Central memory CD4-positive, alpha-beta T cell (primary cell): Measurements from ENCODE around the gene CDC37.

ENCODE experiments used
- DNase-seq: peaks from one replicate; pipeline ENCODE4 v3.0.0; 2022
- total RNA-seq, 3 experiments: gene quantifications; one replicate each; lab custom pipeline; 2026; lab: John Stamatoyannopoulos, UW

Gene CDC37
- 151 to 287 (median 153) reads per million in 3 experiments for total RNA-seq

DNA sequence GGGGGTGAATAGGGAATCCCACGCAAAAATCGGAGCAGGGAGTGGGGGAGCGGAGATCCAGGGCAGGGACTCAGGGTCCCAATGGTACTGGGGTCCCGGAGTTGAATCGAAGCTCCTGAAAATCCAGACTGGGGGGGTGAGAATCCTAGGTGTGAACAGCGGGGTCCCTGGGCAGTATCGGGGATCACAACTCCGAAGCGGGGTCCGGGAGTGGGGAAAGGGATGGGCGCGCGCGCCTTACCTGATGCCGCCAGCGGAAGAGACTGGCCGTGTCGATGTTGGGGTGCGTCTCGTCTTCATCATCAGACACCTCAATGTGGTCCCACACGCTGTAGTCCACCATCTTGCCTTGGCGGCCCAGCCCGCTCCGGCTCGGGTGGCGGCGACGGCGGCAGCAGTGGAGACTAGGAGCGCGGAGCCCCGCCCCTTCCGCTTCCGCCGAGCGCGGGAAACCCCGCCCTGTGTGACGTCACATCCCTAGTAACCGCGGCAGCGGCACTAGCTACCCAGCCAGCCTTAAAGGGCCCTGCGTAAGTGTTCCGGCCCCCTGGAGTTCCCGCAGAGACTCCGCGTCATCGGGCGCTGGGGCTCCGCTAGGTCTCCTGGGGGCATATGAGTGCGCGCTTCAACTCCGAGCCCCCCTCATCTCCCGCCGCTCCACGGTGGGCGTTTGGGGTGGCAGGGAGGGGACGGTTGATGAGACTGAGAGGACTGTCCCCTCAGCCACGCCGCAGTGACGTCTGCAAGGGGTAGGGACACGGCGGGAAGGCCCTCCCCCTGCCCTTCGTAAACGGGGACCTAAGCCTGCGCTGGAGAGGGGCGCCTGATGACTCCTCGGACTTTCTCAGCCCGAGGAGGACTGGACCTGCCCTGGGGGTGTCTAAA lies at the start of gene CDC37:
TSS of gene CDC37 (minus strand) at position 406 of the 885 bp plus-strand sequence. CDS start at position 343, 63 bp downstream.
- peak; percentile 97 for DNase-seq

DNA sequence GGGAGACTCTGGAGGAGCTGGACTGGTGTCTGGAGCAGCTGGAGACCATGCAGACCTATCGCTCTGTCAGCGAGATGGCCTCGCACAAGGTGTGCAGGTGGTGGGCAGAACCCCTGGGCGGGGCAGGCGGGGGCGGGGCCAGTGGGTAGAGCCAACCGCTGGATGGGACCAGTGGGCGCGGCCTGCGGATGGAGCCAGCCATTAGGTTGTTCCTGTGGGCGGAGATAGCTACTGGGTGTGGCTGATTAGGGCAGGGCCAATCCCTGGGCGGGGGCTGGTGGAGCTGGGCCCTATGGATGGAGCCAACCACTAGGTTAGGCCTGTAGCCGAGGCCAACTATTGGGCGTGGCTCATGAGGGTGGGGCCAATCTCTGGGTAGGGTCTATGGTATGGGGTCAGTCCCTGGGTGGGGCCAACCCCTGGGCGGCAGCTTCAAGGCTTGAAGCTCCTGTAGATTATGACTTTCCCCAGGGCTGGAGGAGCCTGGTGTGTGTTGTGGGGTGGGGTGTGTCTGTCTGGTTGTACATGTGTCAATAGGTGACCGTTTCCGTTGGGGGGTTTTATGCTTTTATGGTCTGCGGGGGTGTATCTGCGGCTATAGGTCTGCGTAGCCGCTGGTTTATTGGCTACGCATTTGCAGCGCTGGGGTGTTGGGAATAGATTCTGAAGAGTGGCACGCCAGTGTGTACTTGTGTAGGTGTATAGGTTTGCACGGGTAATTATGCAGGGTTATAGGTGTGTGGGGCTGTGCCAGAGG lies 47.7 kb upstream of the CDC37 start:
- DNase-seq: no peak

GRCh38 chr19:10450191-10450852 lies 47.0 kb upstream of the CDC37 start:
- DNase-seq: no peak

DNA sequence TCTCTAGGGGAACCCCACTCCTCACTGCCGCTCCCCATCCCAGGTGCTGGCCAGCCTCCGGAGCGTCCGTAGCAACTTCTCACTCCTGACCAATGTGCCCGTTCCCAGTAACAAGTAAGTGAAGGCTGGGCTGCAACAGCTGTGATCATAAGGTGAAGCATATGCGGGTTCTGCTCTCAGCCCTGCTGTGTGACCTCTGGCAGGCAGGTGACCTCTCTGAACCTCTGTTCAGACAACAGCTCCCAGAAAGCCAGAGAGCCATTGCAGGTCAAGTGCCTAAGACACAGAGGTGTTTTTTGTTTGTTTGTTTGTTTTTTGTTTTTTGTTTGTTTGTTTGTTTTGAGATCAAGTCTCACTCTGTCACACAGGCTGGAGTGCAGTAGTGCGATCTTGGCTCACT lies 45.7 kb upstream of the CDC37 start:
- DNase-seq: no peak

GRCh38 chr19:10442698-10443097 lies 39.4 kb upstream of the CDC37 start:
- no peak for DNase-seq

DNA sequence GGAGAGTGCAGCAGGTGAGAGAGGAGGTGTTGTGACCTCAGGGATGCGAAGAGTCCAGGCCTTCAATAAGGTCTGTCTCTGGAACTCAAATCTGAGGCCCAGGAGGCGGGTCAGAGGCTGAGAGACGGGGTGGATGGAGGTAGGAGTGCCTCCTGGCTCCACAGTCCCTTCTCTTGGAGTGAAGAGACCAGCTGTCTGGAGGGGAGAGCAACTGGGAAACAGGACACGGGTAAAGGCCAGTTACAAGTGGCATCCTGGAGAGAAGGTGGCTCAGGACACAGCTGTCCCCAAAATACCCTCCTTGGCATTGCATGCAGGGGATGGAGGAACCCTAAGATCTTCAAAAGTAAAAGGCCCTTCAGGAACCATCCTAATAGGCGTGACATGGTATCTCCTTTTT lies 36.2 kb upstream of the CDC37 start:
- DNase-seq: no peak

- no peak for DNase-seq
Measured at GRCh38 chr19:10433131-10433536, 29.8 kb upstream of the CDC37 start.

GRCh38 chr19:10432736-10433130 lies 29.4 kb upstream of the CDC37 start:
- no peak for DNase-seq

DNA sequence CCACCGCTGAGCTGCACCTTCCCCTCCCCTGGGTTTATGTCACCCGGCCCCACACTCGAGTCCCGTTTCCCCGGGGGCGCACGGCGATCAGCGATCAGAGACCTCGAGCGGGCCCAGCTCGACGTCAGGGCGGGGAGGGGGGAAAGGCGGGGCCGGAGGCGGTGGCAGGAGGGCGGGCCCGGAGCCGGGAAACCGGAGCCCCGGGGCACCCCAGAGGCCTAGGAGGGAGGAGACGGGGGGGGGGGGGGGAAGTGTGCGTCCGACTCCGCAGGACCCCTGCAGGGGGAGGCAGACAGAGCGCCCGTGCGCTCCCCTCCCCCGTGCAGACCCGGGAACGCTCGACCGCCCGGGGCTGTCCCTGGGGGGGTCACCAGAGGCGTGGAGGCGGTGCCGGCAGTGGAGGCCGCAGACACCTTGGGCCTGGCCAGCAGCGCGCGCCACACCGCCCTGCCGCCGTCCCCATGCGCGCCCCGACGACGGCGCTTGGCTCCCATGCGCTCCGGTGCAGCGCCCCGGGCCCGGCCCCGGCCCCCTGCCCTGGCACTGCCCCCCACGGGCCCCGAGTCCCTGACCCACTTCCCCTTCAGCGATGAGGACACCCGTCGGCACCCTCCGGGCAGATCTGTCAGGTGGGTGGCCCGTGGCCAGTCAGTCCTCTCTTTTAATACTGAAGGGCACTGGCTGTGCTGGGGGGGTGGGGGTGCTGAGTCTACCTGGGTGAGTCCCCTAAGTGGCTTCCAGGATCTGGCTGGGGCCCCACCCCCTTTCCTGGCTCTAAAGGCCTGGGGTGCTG lies 28.8 kb upstream of the CDC37 start:
- DNase-seq: peak; percentile 62

DNA sequence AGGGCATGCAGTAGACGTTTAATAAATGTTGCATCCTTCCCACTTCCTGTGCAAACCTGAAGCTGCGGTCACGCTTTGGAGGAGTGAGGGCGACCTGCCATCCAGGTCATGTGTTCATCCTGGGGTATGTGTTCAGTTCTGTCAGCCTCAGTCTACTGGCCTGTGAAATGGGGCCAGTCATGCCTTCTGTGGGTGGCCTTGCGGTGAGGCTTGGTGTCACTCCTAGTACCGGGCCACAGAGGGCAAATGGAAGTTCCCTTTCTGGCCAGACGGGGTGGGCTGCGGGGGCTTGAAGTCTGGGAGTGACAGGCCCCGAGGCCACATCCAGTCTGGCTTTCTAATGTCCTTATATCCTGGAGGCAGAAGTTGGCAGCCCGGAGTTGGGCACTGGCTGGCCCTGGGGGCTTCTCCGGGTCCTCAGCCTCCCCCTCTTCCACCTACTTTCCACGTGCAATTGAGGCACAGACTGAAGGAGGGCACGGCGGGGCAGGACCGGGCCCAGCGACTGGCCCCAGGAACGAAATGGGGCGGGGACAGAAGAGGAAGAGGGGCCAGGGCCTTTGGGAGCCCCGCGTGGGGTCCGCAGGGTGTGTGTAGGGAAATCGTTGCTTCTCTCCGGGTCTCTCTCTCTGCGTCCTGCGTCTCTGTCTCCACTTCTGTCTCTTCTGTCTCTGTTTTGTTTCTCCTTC lies 28.1 kb upstream of the CDC37 start:
- peak; percentile 54 for DNase-seq

DNA sequence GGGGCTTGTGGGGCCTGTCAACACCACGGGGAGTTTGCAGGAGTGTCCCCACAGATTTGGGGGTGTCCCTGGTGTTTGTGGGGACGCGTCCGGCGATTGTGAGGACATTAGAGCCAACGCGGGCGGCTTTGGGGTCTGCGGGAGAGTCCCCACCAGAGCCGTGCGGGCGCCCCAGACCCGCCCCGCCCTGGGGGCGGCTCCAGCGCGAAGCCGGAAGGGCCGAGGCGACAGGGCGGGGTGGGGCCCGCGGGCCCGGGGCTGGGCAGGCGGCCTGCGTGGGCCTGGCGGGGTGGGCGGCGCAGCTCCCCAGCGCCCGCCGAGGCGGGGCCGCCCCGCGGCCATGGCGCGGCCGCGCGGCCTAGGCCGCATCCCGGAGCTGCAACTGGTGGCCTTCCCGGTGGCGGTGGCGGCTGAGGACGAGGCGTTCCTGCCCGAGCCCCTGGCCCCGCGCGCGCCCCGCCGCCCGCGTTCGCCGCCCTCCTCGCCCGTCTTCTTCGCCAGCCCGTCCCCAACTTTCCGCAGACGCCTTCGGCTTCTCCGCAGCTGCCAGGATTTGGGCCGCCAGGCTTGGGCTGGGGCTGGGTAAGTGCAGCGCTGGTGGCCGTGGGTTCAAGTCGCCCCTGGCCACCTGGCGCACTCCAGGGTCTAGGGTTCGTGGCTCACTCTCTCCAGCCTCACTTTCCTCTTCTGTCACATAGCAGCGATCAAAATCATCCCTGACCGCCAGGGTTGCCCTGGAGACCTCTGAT lies 27.3 kb upstream of the CDC37 start:
- no peak for DNase-seq

DNA sequence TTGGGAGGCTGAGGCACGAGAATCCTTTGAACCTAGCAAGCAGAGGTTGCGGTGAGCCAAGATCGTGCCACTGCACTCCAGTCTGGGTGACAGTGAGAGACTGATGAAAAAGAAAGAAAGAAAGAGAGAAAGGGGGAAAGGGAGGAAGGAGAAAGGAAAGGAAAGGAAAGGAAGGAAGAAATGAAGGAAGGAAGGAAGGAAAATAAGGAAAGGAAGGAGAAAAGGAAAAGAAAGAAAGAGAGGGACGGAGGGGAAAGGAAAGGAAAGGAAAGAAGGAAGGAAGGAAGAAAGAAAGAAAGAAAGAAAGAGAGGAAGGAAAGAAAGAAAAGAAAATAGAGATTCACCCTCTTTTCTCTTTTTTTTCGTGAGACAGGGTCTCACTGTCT lies 25.6 kb upstream of the CDC37 start:
- no peak for DNase-seq

DNA sequence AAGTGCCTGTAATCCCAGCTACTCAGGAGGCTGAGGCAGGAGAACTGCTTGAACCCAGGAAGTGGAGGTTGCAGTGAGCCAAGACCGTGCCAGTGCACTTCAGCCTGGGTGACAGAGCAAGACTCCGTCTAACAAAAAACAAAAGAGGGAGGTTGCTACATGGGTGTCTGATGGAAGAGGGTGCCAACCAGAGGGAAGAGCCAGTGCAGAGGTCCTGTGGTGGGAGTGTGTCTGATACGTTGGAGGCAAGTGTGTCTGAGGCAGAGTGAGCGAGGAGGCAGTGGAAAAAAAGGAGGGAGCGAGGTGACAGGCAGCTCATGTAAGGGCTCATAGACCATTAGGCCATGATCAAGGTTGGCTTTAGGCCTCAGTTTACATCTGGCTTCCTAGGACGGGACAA lies 23.8 kb upstream of the CDC37 start:
- no peak for DNase-seq

- DNase-seq: peak; percentile 53
Measured at GRCh38 chr19:10424011-10424637, 20.8 kb upstream of the CDC37 start.

- DNase-seq: no peak
Measured at GRCh38 chr19:10422846-10423245, 19.5 kb upstream of the CDC37 start.

GRCh38 chr19:10422046-10422461 lies 18.7 kb upstream of the CDC37 start:
- no peak for DNase-seq

DNA sequence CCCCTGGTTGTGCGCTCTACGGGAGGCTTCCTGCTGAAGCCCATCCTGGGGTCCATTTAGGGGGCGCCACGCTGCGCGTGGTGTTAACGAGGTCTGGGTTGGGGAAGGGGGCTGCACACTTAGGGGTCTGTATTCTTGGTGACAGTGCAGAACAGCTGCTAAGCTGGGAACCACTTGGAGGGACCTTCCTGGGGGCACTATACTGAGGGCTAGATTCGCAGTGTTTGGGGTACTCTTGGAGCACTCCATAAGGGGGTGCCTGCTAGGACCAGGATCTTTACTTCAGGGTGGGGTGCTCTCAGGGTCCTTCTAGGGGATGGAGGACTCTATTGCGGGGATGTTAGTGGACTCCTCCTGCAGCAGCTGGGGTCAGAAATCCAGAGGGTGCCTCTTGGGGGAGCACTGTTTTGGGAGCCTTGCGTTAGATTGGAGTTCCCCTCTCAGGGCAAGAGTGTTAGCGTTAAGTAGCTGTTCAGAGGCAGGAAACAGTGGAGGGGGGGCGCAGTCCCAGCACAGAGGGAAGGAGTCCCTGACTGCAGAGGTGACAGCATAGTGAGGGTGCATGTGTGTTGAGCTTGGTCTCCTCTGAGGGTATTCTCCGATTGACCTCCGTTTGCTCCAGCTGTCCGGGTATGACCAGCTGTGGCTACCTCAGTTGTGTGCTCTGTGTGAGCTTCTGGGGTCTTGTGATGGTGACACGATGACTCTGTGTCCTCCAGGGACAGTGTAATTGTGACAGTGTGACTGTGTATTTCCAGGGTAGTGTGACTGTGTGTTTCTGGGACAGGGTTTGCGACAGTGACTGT lies 18.1 kb upstream of the CDC37 start:
- no peak for DNase-seq

GRCh38 chr19:10420444-10421239 lies 17.3 kb upstream of the CDC37 start, which contains the start of gene PDE4A:
Gene PDE4A (plus strand): TSS chr19:10420538. CDS start chr19:10420765, 227 bp downstream.
- peak; percentile 55 for DNase-seq
